ENCODE results near the gene ATAD2B.

DNA sequence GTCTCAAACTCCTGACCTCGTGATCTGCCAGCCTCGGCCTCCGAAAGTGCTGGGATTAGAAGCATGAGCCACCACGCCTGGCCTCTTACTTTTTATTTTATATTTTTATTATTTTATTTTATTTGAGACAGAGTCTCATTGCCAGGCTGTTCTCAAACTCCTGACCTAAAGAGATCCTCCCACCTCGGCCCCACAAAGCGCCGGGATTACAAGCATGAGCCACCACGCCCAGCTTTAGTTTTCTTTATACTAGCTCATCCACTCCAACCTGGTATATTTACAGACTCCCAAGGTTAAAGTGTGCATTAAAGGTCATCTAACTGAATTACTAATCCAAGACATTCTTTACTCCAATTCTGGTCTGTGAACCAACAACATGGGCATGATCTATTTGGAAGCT, 26.8 kb downstream of the ATAD2B start:
- TF ChIP-seq, protein P1, sequence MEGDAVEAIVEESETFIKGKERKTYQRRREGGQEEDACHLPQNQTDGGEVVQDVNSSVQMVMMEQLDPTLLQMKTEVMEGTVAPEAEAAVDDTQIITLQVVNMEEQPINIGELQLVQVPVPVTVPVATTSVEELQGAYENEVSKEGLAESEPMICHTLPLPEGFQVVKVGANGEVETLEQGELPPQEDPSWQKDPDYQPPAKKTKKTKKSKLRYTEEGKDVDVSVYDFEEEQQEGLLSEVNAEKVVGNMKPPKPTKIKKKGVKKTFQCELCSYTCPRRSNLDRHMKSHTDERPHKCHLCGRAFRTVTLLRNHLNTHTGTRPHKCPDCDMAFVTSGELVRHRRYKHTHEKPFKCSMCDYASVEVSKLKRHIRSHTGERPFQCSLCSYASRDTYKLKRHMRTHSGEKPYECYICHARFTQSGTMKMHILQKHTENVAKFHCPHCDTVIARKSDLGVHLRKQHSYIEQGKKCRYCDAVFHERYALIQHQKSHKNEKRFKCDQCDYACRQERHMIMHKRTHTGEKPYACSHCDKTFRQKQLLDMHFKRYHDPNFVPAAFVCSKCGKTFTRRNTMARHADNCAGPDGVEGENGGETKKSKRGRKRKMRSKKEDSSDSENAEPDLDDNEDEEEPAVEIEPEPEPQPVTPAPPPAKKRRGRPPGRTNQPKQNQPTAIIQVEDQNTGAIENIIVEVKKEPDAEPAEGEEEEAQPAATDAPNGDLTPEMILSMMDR (IDR thresholded peaks at IDR 0.05), result no peak
- no peak for TF ChIP-seq POLR2A (IDR thresholded peaks at IDR 0.05)
